PC-3 (cell line): ENCODE data around the gene HPGD. TPM values are rescaled to one million over a fixed set of nuclear protein-coding genes. Genes with fewer than 3 reads are reported as not detected.

ENCODE experiments used
- ATAC-seq: fragments of 200-7000 bp; cut with Tn5 transposase; 2 replicates; pipeline ENCODE4 v1.9.1; 2020; ENCODE audit warnings: mild to moderate bottlenecking, moderate library complexity
- BruUV-seq: library from RNA; stranded (reverse); fragments of 400-500 nt; replicated peaks from 2 replicates; lab custom pipeline; 2021; lab: Mats Ljungman, UMichigan
- CTCF ChIA-PET: fragments of 300-600 bp; sonication (Branson Sonifier 250); formaldehyde crosslinking; loops from one replicate; lab custom pipeline; 2022; ENCODE audit warnings: antibody characterized with exemption; lab: Charles Lee
- POLR2A ChIA-PET: fragments of 300-600 bp; sonication (Branson Sonifier 250); formaldehyde crosslinking; loops from one replicate; lab custom pipeline; 2022; ENCODE audit warnings: antibody characterized with exemption; ENCODE audit not compliant: unreplicated experiment; lab: Charles Lee
- DNase-seq: peaks from one replicate; pipeline ENCODE4 v3.0.0-alpha.2; 2015
- H2AFZ ChIP-seq: fragments of 300-600 bp; sonication (generic); 2 replicates; pipeline ENCODE4 v1.6.0; 2016; ENCODE audit warnings: antibody characterized with exemption, low read length
- H3F3A ChIP-seq: fragments of 300-600 bp; sonication (generic); one replicate; pipeline ENCODE4 v1.6.0; 2017; ENCODE audit warnings: antibody characterized with exemption, low read length, control low read depth, mild to moderate bottlenecking; ENCODE audit not compliant: unreplicated experiment
- H3K27ac ChIP-seq: fragments of 300-600 bp; sonication (generic); 2 replicates; pipeline ENCODE4 v1.5.1; 2016; ENCODE audit warnings: mild to moderate bottlenecking, low read length
- H3K27me3 ChIP-seq: fragments of 300-600 bp; sonication (generic); 2 replicates; pipeline ENCODE4 v1.6.1; 2016; ENCODE audit warnings: low read length, mixed read lengths
- H3K36me3 ChIP-seq: fragments of 300-600 bp; sonication (generic); 2 replicates; pipeline ENCODE4 v1.6.1; 2016; ENCODE audit warnings: low read depth, mixed run types, low read length, mixed read lengths
- H3K4me1 ChIP-seq: fragments of 300-600 bp; sonication (generic); 2 replicates; pipeline ENCODE4 v1.5.1; 2016; ENCODE audit warnings: low read length; ENCODE audit not compliant: insufficient read depth
- H3K4me2 ChIP-seq: fragments of 300-600 bp; sonication (generic); 2 replicates; pipeline ENCODE4 v1.6.0; 2016; ENCODE audit warnings: low read length
- H3K4me3 ChIP-seq: fragments of 300-600 bp; sonication (generic); 2 replicates; pipeline ENCODE4 v1.5.1; 2016; ENCODE audit warnings: mild to moderate bottlenecking, low read length, mixed read lengths
- H3K79me2 ChIP-seq: fragments of 300-600 bp; sonication (generic); 2 replicates; pipeline ENCODE4 v1.6.1; 2017; ENCODE audit warnings: low read length, mixed read lengths
- H3K9ac ChIP-seq: fragments of 300-600 bp; sonication (generic); 2 replicates; pipeline ENCODE4 v1.6.0; 2016; ENCODE audit warnings: mild to moderate bottlenecking, low read length
- H3K9me2 ChIP-seq: fragments of 300-600 bp; sonication (generic); replicated peaks from 2 replicates; pipeline ENCODE4 v1.6.1; 2016; ENCODE audit warnings: mixed run types, low read length, mixed read lengths
- H3K9me3 ChIP-seq: fragments of 300-600 bp; sonication (generic); 2 replicates; pipeline ENCODE4 v1.6.1; 2016; ENCODE audit warnings: low read length, mixed read lengths
- H4K20me1 ChIP-seq: fragments of 300-600 bp; sonication (generic); 2 replicates; pipeline ENCODE4 v1.6.1; 2016; ENCODE audit warnings: low read length, mixed read lengths
- EZH2 ChIP-seq: fragments of 300-600 bp; sonication (generic); IDR thresholded peaks from one replicate; pipeline ENCODE4 v1.6.1; 2017; ENCODE audit warnings: antibody characterized with exemption, mild to moderate bottlenecking, low read length; ENCODE audit not compliant: unreplicated experiment
- EZH2phosphoT487 ChIP-seq: fragments of 300-600 bp; sonication (generic); IDR thresholded peaks from 2 replicates; pipeline ENCODE4 v1.6.1; 2018; ENCODE audit warnings: mild to moderate bottlenecking, antibody characterized with exemption, low read length, borderline replicate concordance
- intact Hi-C: fragments of 100-400 bp; cut with micrococcal nuclease; formaldehyde crosslinking; loops from 2 replicates; pipeline ENCODE4 v1.9.0; 2023
- total RNA-seq: library from RNA; depleted of rRNA; stranded (reverse); fragments of >200 nt; gene quantifications from 2 replicates; pipeline ENCODE4 v1.2.3, GENCODE V29; 2014
- TF ChIP-seq, protein P1 (sequence below): fragments of 300-600 bp; sonication (generic); conservative IDR thresholded peaks from 2 replicates; pipeline ENCODE4 v1.5.1; 2017; ENCODE audit warnings: antibody characterized with exemption, low read depth, mild to moderate bottlenecking, low read length

Gene HPGD
- total RNA-seq, 1 experiment from 2014 or later: 33.5 TPM

DNA sequence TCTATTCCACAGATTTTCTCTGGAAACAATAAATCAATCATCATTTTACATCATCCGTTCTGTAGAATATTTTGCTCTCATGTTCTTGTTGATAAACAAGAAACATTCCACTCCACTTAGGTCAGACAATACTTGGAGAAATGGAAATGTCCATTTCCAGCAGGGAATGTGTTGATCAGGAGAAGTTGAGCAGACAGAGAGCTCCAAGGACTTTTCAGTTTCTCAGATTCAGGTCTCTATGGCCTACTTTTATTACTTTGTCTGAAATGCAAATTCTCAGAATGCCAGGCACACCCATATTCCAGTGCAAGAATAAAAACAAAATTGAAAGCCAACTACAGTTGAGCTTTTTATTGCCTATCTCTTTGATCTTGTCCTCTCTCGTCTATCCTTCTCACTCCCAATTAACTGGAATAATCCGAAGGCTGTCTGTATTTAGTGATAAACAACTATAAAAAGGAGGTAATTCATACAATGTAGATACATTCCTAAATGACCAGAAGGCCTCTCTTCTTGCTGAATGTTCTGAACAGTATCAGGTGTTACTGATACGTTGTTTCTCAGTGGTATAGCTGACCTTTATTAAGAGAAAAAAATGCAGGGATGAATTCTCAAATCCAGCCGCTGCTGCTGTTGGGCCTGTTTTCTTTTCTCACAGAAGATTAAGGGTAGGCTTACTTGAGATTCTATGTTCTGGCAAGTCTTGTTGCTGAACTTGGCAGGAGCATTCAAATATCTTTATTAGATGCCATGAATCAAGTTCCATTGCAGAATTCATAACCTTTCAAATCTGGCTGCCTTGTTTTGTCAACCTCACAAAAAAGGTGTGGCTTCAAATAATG lies 72.1 kb downstream of the HPGD start:
- Histone ChIP-seq H3K4me3 (no peak overlapping the region), H3K9me3 (no peaks in the 10 kb centered on the region), H4K20me1 (no peaks in the 10 kb centered on the region), H3K79me2 (no peaks in the 10 kb centered on the region), H3K27ac (no peak overlapping the region), H3K4me1 (peaks cover 10% of the 10 kb centered on the region), H3K4me2 (no peak overlapping the region), H3K9ac (no peak overlapping the region), H3K9me2 (no peaks in the 10 kb centered on the region), H3F3A (no peaks in the 10 kb centered on the region), H3K27me3 (no peaks in the 10 kb centered on the region), H3K36me3 (no peaks in the 10 kb centered on the region), H2AFZ (no peak overlapping the region)
- no peak for DNase-seq
- intact Hi-C loops: no loop called here
- TF ChIP-seq EZH2 (no peak), EZH2phosphoT487 (no peak)
- TF ChIP-seq, protein P1, sequence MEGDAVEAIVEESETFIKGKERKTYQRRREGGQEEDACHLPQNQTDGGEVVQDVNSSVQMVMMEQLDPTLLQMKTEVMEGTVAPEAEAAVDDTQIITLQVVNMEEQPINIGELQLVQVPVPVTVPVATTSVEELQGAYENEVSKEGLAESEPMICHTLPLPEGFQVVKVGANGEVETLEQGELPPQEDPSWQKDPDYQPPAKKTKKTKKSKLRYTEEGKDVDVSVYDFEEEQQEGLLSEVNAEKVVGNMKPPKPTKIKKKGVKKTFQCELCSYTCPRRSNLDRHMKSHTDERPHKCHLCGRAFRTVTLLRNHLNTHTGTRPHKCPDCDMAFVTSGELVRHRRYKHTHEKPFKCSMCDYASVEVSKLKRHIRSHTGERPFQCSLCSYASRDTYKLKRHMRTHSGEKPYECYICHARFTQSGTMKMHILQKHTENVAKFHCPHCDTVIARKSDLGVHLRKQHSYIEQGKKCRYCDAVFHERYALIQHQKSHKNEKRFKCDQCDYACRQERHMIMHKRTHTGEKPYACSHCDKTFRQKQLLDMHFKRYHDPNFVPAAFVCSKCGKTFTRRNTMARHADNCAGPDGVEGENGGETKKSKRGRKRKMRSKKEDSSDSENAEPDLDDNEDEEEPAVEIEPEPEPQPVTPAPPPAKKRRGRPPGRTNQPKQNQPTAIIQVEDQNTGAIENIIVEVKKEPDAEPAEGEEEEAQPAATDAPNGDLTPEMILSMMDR: no peak
- no peak for ATAC-seq
- no TSS peak for BruUV-seq
- CTCF ChIA-PET: no interaction called here
- POLR2A ChIA-PET: no interaction called here

DNA sequence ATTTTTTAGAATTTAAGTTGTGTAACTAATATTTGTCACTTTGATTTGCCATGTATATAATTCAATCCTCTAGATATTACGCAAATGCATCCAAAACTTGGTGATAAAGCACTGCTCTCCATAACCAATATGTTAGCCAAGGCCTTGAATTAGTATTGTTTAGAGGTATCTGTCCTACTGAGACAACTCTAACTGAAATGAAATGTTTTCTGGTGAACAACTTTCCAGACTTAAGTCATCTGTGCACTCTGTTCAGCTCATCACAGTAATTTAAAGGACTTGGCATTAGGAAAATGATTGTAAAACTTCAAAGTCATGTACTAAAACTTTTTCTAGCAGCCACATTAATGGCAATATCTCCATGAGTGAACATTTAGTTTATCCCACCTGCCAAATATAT lies 73.1 kb downstream of the HPGD start:
- Histone ChIP-seq H3K9me2 (no peaks in the 10 kb centered on the region), H3K9ac (no peak overlapping the region), H3K9me3 (no peaks in the 10 kb centered on the region), H3K27me3 (no peaks in the 10 kb centered on the region), H3K27ac (no peak overlapping the region), H3K4me3 (no peak overlapping the region), H2AFZ (no peak overlapping the region), H3K79me2 (no peaks in the 10 kb centered on the region), H3K4me2 (no peak overlapping the region), H3K36me3 (no peaks in the 10 kb centered on the region), H3K4me1 (peaks cover 10% of the 10 kb centered on the region), H4K20me1 (no peaks in the 10 kb centered on the region), H3F3A (no peaks in the 10 kb centered on the region)
- intact Hi-C loops: no loop called here
- ChIA-PET CTCF (no interaction called here), POLR2A (no interaction called here)
- DNase-seq (no peak), ATAC-seq (no peak)
- TF ChIP-seq EZH2phosphoT487 (no peak), EZH2 (no peak)
- TF ChIP-seq, protein P1: no peak
- no TSS peak for BruUV-seq

DNA sequence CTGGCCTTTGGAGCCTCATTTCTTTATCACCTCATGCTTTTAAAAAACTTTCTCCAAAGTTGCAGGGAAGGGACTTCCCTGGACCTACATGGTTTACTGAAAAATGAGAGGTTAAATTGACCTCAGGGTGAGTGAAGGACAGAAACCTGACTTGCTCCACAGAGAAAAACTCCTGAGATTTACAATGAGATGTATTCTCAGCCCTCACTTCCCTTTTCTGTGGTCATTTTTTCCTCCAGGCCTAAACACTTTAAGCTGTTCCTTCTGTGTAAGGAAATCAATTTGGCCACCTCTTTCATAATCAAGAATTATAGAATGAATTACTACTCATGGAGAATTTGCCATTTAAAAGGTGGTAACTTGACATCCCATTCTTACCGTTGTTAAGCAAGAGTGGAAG lies 77.9 kb downstream of the HPGD start:
- Histone ChIP-seq H3F3A (no peaks in the 10 kb centered on the region), H3K9me3 (no peaks in the 10 kb centered on the region), H3K27ac (no peak overlapping the region), H3K4me3 (no peak overlapping the region), H3K27me3 (no peaks in the 10 kb centered on the region), H2AFZ (no peak overlapping the region), H3K36me3 (no peaks in the 10 kb centered on the region), H3K4me1 (peaks cover 10% of the 10 kb centered on the region), H3K4me2 (no peak overlapping the region), H4K20me1 (no peaks in the 10 kb centered on the region), H3K79me2 (no peaks in the 10 kb centered on the region), H3K9ac (no peak overlapping the region), H3K9me2 (no peaks in the 10 kb centered on the region)
- ATAC-seq (no peak), DNase-seq (no peak)
- BruUV-seq: no TSS peak
- ChIA-PET CTCF (no interaction called here), POLR2A (no interaction called here)
- no peak for TF ChIP-seq EZH2phosphoT487
- TF ChIP-seq EZH2: no peak
- TF ChIP-seq, protein P1: no peak
- intact Hi-C loops: no loop called here
